B cell (primary cell): ENCODE data around the gene OSBP2.

Source experiments
- EZH2 ChIP-seq: IDR thresholded peaks from 2 replicates; pipeline ENCODE4 v1.6.1; 2012; ENCODE audit warnings: borderline replicate concordance, low read depth, mild to moderate bottlenecking, moderate library complexity, low read length; ENCODE audit not compliant: insufficient read depth, poor library complexity, severe bottlenecking
- TF ChIP-seq, protein P1 (sequence below): fragments of 200-600 bp; IDR thresholded peaks from one replicate; pipeline ENCODE4 v1.8.0; 2022; ENCODE audit warnings: antibody characterized with exemption, mild to moderate bottlenecking

DNA sequence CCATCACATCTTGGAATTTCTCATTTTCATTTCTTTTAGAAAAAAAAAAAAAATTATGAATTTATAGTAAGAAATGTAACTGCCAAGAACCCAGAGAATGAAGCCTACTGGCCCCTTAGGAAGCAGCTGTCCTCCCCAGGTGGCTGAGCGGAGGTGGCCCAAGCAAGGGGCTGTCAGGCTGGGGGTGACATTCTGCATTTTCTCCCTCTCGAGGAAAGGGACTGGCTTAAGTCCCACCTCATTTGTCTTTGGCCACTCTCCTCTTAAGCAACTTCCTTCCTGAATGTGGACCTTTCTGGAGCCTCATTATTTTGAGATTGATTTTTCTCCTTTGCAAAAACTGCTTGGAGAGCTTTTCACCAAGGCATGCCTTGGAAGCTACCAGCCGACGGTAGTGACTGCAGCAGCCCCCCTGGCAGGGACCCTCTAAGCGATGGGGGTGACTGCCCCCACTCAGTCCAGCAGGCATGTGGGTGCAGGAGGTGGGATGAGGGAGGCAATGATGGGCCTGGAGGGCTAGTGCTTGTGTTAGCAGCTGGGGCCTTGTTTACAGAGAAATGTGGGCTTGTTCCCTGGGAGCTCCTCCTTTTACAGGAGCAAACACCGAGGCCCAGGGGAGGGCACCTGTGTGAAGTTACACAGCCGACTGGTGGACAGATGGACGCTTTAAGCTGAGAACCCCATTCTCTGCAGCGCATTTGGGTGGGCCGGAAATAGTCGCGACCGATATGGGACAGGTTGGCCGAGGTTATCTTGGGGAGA lies 162.2 kb downstream of the OSBP2 start:
- TF ChIP-seq, protein P1, sequence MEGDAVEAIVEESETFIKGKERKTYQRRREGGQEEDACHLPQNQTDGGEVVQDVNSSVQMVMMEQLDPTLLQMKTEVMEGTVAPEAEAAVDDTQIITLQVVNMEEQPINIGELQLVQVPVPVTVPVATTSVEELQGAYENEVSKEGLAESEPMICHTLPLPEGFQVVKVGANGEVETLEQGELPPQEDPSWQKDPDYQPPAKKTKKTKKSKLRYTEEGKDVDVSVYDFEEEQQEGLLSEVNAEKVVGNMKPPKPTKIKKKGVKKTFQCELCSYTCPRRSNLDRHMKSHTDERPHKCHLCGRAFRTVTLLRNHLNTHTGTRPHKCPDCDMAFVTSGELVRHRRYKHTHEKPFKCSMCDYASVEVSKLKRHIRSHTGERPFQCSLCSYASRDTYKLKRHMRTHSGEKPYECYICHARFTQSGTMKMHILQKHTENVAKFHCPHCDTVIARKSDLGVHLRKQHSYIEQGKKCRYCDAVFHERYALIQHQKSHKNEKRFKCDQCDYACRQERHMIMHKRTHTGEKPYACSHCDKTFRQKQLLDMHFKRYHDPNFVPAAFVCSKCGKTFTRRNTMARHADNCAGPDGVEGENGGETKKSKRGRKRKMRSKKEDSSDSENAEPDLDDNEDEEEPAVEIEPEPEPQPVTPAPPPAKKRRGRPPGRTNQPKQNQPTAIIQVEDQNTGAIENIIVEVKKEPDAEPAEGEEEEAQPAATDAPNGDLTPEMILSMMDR = no peak
- TF ChIP-seq EZH2 = no peak
